GM18519 (cell line): Measurements from ENCODE around the gene PPP4C.
"Not testable (repeated sequence)": the region's sequence is repeated elsewhere in the genome, so short reads cannot be mapped to it uniquely, and the experiment has no call there.

ENCODE experiments used
- ATAC-seq: cut with Tn5 transposase; IDR thresholded peaks from one replicate; pipeline ENCODE4 v1.9.1; 2021; ENCODE audit warnings: mild to moderate bottlenecking, moderate library complexity; ENCODE audit not compliant: unreplicated experiment, low FRiP score

PPP4C gene

GRCh38 chr16:30120340-30121105 is 44.7 kb downstream of the PPP4C start:
- ATAC-seq, result no peak

- no peak for ATAC-seq
Measured at GRCh38 chr16:30121741-30122571, 46.2 kb downstream of the PPP4C start.

GRCh38 chr16:30122604-30123160 is 46.9 kb downstream of the PPP4C start:
- no peak for ATAC-seq

- ATAC-seq, result no peak
Measured at GRCh38 chr16:30124985-30125379, 49.2 kb downstream of the PPP4C start.

- not testable (repeated sequence) for ATAC-seq
Measured at GRCh38 chr16:30125690-30126089, 49.9 kb downstream of the PPP4C start.

GRCh38 chr16:30127993-30128392 is 52.2 kb downstream of the PPP4C start:
- ATAC-seq, result no peak

- no peak for ATAC-seq
Measured at GRCh38 chr16:30131869-30132475, 56.2 kb downstream of the PPP4C start.

GRCh38 chr16:30132591-30132990 is 56.8 kb downstream of the PPP4C start:
- ATAC-seq, result no peak
